GM10847 (cell line): ENCODE results near the gene NDUFA13.

Source experiments
- POLR2A ChIP-seq: IDR thresholded peaks from 2 replicates; pipeline ENCODE4 v1.6.1; 2011; ENCODE audit not compliant: insufficient read length; ENCODE audit errors: extremely low read depth

NDUFA13 gene

GRCh38 chr19:19533841-19534240 is 17.8 kb downstream of the NDUFA13 start:
- TF ChIP-seq POLR2A, result no peak

GRCh38 chr19:19534556-19535265 is 18.7 kb downstream of the NDUFA13 start:
- TF ChIP-seq POLR2A, result no peak

GRCh38 chr19:19535311-19536191 is 19.5 kb downstream of the NDUFA13 start:
- no peak for TF ChIP-seq POLR2A

GRCh38 chr19:19537075-19538048 is 21.3 kb downstream of the NDUFA13 start:
- TF ChIP-seq POLR2A, result no peak

- TF ChIP-seq POLR2A, result no peak
Measured at GRCh38 chr19:19538061-19538784, 22.2 kb downstream of the NDUFA13 start, which contains the start of gene CILP2. Gene CILP2, plus strand, starts transcription at chr19:19538265. Its CDS starts 85 bp downstream, at chr19:19538350.

GRCh38 chr19:19538785-19539166 is 22.8 kb downstream of the NDUFA13 start:
- TF ChIP-seq POLR2A, result no peak

GRCh38 chr19:19539698-19540063 is 23.7 kb downstream of the NDUFA13 start:
- TF ChIP-seq POLR2A, result no peak

GRCh38 chr19:19540064-19540714 is 24.2 kb downstream of the NDUFA13 start:
- no peak for TF ChIP-seq POLR2A

- TF ChIP-seq POLR2A, result no peak
Measured at GRCh38 chr19:19540715-19541515, 24.9 kb downstream of the NDUFA13 start.

- no peak for TF ChIP-seq POLR2A
Measured at GRCh38 chr19:19541616-19542015, 25.6 kb downstream of the NDUFA13 start.

GRCh38 chr19:19542507-19542906 is 26.5 kb downstream of the NDUFA13 start:
- no peak for TF ChIP-seq POLR2A

- TF ChIP-seq POLR2A, result no peak
Measured at GRCh38 chr19:19543101-19543500, 27.1 kb downstream of the NDUFA13 start.

GRCh38 chr19:19543640-19544039 is 27.6 kb downstream of the NDUFA13 start:
- TF ChIP-seq POLR2A, result no peak
